Osteocyte (in vitro differentiated cells): Measurements from ENCODE around the gene CDT1. TPM values are rescaled to one million over a fixed set of nuclear protein-coding genes. Genes with fewer than 3 reads are reported as not detected.

ENCODE experiments used
- DNase-seq: peaks from one replicate; pipeline ENCODE4 v3.0.0; 2021; ENCODE audit warnings: mixed read lengths; ENCODE audit not compliant: unreplicated experiment; ENCODE audit errors: extremely low spot score
- H3K27ac Mint-ChIP-seq: one replicate; pipeline ENCODE4 v1.8.0; 2021; ENCODE audit warnings: mild to moderate bottlenecking, mixed read lengths; ENCODE audit not compliant: unreplicated experiment
- H3K27me3 Mint-ChIP-seq: one replicate; pipeline ENCODE4 v1.8.0; 2021; ENCODE audit warnings: mixed read lengths; ENCODE audit not compliant: unreplicated experiment
- H3K36me3 Mint-ChIP-seq: one replicate; pipeline ENCODE4 v1.8.0; 2021; ENCODE audit warnings: mixed read lengths; ENCODE audit not compliant: unreplicated experiment
- H3K4me1 Mint-ChIP-seq: one replicate; pipeline ENCODE4 v1.8.0; 2021; ENCODE audit warnings: mixed read lengths; ENCODE audit not compliant: unreplicated experiment
- H3K4me3 Mint-ChIP-seq: one replicate; pipeline ENCODE4 v1.8.0; 2021; ENCODE audit warnings: mild to moderate bottlenecking, moderate library complexity, mixed read lengths; ENCODE audit not compliant: unreplicated experiment
- H3K9me3 Mint-ChIP-seq: one replicate; pipeline ENCODE4 v1.8.0; 2021; ENCODE audit warnings: mixed read lengths; ENCODE audit not compliant: unreplicated experiment
- total RNA-seq: library from RNA; stranded (reverse); gene quantifications from 2 replicates; pipeline ENCODE4 v1.2.1, GENCODE V29; 2021
- TF ChIP-seq, protein P1 (sequence below): fragments of 200-600 bp; sonication (generic); IDR thresholded peaks from 2 replicates; pipeline ENCODE4 v1.5.0; 2021; ENCODE audit warnings: antibody characterized with exemption, mild to moderate bottlenecking, moderate library complexity

CDT1 gene
- total RNA-seq, 1 donor from 2014 or later: 6.6 TPM

DNA sequence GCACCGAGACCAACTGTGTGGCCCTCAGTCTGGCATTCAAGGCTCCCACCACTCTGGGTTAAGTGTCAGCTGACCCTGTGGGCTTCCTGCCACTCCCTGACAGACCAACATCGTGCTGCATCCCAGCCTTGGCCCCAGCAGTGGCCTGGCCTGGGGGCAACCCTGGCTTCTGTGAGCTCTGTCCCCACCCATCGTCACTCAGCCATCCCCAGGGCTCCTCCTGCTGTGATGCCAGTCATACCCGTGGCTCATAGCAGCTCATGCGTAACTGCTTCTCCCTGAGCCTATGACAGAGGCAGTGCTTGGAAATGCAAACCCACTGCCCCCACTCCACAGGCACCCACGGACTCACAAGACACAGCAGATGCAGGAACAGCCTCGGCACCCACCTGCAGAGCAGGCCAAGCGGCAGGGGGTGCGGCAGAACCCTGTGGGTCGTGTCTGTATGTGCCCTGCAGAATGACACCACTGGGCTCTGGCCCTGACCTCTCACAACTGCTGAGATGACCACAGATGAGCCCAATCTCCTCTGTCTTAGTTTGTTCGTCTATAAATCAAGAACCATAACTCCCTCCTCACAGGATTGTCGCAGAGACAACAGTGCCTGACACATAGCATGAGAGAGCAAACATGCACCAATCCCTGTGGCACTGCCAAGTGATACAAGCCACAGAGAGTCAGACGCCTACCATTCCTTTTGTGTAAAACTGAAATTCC lies 45.2 kb upstream of the CDT1 start:
- TF ChIP-seq, protein P1, sequence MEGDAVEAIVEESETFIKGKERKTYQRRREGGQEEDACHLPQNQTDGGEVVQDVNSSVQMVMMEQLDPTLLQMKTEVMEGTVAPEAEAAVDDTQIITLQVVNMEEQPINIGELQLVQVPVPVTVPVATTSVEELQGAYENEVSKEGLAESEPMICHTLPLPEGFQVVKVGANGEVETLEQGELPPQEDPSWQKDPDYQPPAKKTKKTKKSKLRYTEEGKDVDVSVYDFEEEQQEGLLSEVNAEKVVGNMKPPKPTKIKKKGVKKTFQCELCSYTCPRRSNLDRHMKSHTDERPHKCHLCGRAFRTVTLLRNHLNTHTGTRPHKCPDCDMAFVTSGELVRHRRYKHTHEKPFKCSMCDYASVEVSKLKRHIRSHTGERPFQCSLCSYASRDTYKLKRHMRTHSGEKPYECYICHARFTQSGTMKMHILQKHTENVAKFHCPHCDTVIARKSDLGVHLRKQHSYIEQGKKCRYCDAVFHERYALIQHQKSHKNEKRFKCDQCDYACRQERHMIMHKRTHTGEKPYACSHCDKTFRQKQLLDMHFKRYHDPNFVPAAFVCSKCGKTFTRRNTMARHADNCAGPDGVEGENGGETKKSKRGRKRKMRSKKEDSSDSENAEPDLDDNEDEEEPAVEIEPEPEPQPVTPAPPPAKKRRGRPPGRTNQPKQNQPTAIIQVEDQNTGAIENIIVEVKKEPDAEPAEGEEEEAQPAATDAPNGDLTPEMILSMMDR: no peak
- Mint-ChIP-seq H3K27ac (peak overlapping the region; percentile 38), H3K27me3 (no peaks in the 10 kb centered on the region), H3K4me1 (peaks cover 55% of the 10 kb centered on the region), H3K36me3 (no peaks in the 10 kb centered on the region), H3K4me3 (no peak overlapping the region), H3K9me3 (no peaks in the 10 kb centered on the region)
- no peak for DNase-seq

DNA sequence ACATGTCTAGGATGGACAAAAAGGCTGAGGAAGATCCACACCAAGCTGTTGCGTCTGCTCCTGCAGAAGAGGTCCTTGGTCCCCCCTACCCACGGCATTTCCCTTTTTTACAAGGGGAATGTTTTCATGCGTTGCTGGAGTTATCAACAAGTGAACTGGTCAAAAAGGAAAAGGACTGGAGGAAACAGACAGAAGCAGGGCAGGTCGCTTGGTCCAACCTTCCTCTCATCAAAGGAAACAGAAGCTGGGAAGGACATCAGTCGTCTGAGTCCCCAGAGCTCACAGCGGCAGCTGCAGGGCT lies 44.7 kb upstream of the CDT1 start:
- no peak for DNase-seq
- H3K9me3 Mint-ChIP-seq: no peaks in the 10 kb centered on the region
- peak overlapping the region; percentile 38 for H3K27ac Mint-ChIP-seq
- H3K4me1 Mint-ChIP-seq: peaks cover 54% of the 10 kb centered on the region
- no peaks in the 10 kb centered on the region for H3K27me3 Mint-ChIP-seq
- no peak overlapping the region for H3K4me3 Mint-ChIP-seq
- TF ChIP-seq, protein P1: no peak
- no peaks in the 10 kb centered on the region for H3K36me3 Mint-ChIP-seq

DNA sequence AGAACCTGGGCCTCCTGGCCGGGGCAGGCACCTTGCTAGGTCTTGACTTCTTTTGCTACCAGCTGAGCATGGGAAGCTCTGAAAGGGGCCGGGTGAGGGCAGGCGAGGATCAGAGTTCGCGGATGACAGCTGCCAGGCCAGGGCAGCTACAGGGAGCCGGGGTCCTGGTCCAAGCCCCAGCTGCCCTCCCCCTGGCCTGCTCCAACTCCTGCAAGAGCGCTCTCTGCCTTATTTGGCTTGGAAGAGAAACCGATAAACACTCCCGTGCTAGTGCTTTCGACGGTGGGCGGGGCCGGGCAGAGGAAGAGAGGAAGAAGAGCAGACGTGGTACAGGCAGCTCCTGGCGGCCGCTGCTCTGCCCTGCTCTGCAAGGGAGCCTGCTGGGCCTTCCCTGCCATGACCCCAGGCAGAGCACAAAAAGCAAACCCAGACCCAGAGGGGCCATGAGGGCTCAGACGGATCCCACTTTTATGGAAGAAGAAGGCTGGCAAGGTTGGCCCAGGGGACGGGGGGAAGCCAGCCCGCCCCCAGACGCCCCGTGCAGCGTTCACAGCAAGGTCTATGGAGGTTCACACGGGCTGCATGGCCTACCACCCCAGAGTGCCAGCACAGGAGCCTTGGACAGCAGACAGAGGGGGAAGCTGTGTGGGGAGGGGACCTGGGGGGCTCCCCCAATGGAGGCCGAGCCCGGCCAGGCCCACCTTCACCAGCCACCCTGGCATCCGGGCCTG lies 44.2 kb upstream of the CDT1 start:
- no peaks in the 10 kb centered on the region for H3K9me3 Mint-ChIP-seq

DNA sequence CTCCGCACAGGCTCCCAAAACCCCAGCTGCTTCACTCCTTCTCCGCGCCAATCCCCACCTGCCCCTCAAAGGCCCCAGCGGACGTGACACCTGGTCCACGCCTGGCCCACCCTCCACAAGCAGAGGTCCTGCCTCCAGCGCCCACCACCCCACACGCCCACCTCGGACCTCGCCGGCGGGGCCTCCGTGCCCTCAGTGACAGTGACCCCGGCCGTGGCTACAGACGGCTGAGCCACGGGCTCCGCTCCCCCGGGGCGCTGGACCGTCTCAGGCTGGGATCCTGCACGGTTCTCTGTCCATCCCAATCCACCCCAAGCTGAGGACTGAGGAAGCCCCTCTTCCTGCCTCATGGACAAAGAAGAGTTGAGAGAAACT lies 43.6 kb upstream of the CDT1 start:
- no peaks in the 10 kb centered on the region for H3K9me3 Mint-ChIP-seq
- H3K4me1 Mint-ChIP-seq: peaks cover 49% of the 10 kb centered on the region
- H3K27me3 Mint-ChIP-seq: no peaks in the 10 kb centered on the region
- H3K27ac Mint-ChIP-seq: peak overlapping the region; percentile 18
- TF ChIP-seq, protein P1: no peak
- no peak overlapping the region for H3K4me3 Mint-ChIP-seq
- no peak for DNase-seq
- no peaks in the 10 kb centered on the region for H3K36me3 Mint-ChIP-seq

More for the DNA sequence above, 44.2 kb upstream of the CDT1 start:
- H3K4me1 Mint-ChIP-seq: peaks cover 49% of the 10 kb centered on the region
- TF ChIP-seq, protein P1: no peak
- H3K4me3 Mint-ChIP-seq: peak overlapping the region; percentile 29
- DNase-seq: no peak
- H3K36me3 Mint-ChIP-seq: no peaks in the 10 kb centered on the region
- H3K27ac Mint-ChIP-seq: peak overlapping the region; percentile 71
- no peaks in the 10 kb centered on the region for H3K27me3 Mint-ChIP-seq

DNA sequence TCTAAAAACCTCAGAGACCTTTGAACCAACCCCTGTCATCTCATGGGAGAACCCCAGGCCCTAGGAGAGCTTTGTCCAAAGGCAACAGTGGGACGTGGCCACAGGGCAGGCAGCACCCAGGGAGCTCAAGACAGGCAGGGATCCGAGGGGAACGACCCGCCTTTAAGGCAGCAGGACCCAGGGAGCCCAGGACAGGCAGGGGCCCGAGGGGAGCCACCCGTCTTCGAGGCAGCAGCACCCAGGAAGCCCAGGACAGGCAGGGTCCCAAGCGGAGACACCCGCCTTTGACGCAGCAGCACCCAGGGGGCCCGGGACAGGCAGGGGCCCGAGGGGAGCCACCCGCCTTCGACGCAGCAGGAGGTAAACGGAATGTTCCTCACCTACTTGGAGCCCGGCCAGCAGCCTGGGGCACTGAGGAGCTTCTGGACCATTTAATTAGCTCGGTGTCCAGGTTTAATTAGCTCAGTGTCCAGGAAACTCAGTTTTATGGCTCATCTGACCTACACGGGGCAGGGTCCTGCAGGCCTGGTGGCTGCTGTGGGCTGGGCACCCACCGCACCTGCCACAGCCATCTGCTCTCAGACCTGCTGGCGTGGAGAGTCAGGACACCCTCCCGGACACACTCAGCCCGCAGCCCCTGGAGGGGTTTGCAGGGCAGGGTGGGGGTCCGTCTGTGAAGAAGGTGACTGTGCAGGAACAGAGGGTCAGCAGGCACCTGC lies 43.0 kb upstream of the CDT1 start:
- TF ChIP-seq, protein P1: no peak
- DNase-seq: no peak
- H3K27me3 Mint-ChIP-seq: no peaks in the 10 kb centered on the region
- H3K36me3 Mint-ChIP-seq: no peaks in the 10 kb centered on the region
- H3K27ac Mint-ChIP-seq: peak overlapping the region; percentile 18
- H3K9me3 Mint-ChIP-seq: no peaks in the 10 kb centered on the region
- peaks cover 47% of the 10 kb centered on the region for H3K4me1 Mint-ChIP-seq
- no peak overlapping the region for H3K4me3 Mint-ChIP-seq
